HG03354 (cell line): ENCODE results near the gene NOTCH4.
A peak's percentile ranks its signal among the peaks of the same experiment; 100 is the strongest.

ENCODE experiments used
- ATAC-seq: cut with Tn5 transposase; IDR thresholded peaks from one replicate; pipeline ENCODE4 v1.9.1; 2021; ENCODE audit warnings: mild to moderate bottlenecking; ENCODE audit not compliant: unreplicated experiment, poor library complexity, severe bottlenecking

Gene NOTCH4

GRCh38 chr6:32184084-32184640, 39.7 kb downstream of the NOTCH4 start, which contains the start of gene AGER:
Gene AGER (minus strand): TSS chr6:32184253. CDS start chr6:32184222, 31 bp downstream.
- no peak for ATAC-seq

- ATAC-seq = no peak
These were observed 40.3 kb downstream of the NOTCH4 start for GRCh38 chr6:32183483-32184083.

GRCh38 chr6:32183030-32183429, 40.8 kb downstream of the NOTCH4 start:
- no peak for ATAC-seq

- no peak for ATAC-seq
These were observed 41.3 kb downstream of the NOTCH4 start for GRCh38 chr6:32182555-32182981.

- ATAC-seq = no peak
These were observed 41.8 kb downstream of the NOTCH4 start for GRCh38 chr6:32181915-32182529.

- no peak for ATAC-seq
These were observed 42.6 kb downstream of the NOTCH4 start for GRCh38 chr6:32181148-32181702.

GRCh38 chr6:32179766-32180405, 44.0 kb downstream of the NOTCH4 start:
- no peak for ATAC-seq

- ATAC-seq = no peak
These were observed 45.1 kb downstream of the NOTCH4 start for GRCh38 chr6:32178547-32179440.

- ATAC-seq = peak; percentile 83
These were observed 45.9 kb downstream of the NOTCH4 start, which contains the start of gene RNF5 for GRCh38 chr6:32177788-32178546. Gene RNF5 (plus strand): TSS chr6:32178405. CDS start chr6:32178512, 107 bp downstream.

- peak; percentile 11 for ATAC-seq
These were observed 46.6 kb downstream of the NOTCH4 start for GRCh38 chr6:32177183-32177787.

- ATAC-seq = no peak
These were observed 47.2 kb downstream of the NOTCH4 start for GRCh38 chr6:32176476-32177182.

- peak; percentile 47 for ATAC-seq
These were observed 48.0 kb downstream of the NOTCH4 start, which contains the start of gene AGPAT1 for GRCh38 chr6:32175711-32176475. Gene AGPAT1 (minus strand): TSS chr6:32176084. CDS start chr6:32171496, 4,588 bp downstream.

GRCh38 chr6:32175322-32175710, 48.6 kb downstream of the NOTCH4 start:
- no peak for ATAC-seq

- no peak for ATAC-seq
These were observed 49.5 kb downstream of the NOTCH4 start for GRCh38 chr6:32174416-32174815.

- no peak for ATAC-seq
These were observed 50.7 kb downstream of the NOTCH4 start for GRCh38 chr6:32173051-32173727.

GRCh38 chr6:32171234-32171633, 52.6 kb downstream of the NOTCH4 start:
- no peak for ATAC-seq
